H9 (cell line): ENCODE measurements around the gene PHF12. TPM values are rescaled to one million over a fixed set of nuclear protein-coding genes. Genes with fewer than 3 reads are reported as not detected.

Experiments
- DNase-seq: peaks from one replicate; pipeline ENCODE4 v3.0.0-alpha.2; 2017
- H2AFZ ChIP-seq: one replicate; pipeline ENCODE4 v1.6.1; 2013; ENCODE audit warnings: mild to moderate bottlenecking, low read length, control low read depth, moderate library complexity
- H2AK5ac ChIP-seq: 2 replicates; pipeline ENCODE4 v1.6.1; 2013; ENCODE audit warnings: low read length, control low read depth, mixed read lengths; ENCODE audit not compliant: insufficient read length
- H2BK120ac ChIP-seq: one replicate; pipeline ENCODE4 v1.6.1; 2013; ENCODE audit warnings: low read depth, mild to moderate bottlenecking, low read length, control low read depth, inconsistent platforms; ENCODE audit not compliant: poor library complexity, severe bottlenecking
- H2BK12ac ChIP-seq: 2 replicates; pipeline ENCODE4 v1.6.1; 2013; ENCODE audit warnings: low read length, control low read depth, mixed read lengths, low read depth; ENCODE audit not compliant: insufficient read length
- H2BK15ac ChIP-seq: 2 replicates; pipeline ENCODE4 v1.6.1; 2013; ENCODE audit warnings: low read depth, low read length, control low read depth
- H2BK20ac ChIP-seq: one replicate; pipeline ENCODE4 v1.6.1; 2013; ENCODE audit warnings: low read depth, mild to moderate bottlenecking, low read length, control low read depth, inconsistent platforms; ENCODE audit not compliant: poor library complexity, severe bottlenecking
- H2BK5ac ChIP-seq: 2 replicates; pipeline ENCODE4 v1.6.1; 2013; ENCODE audit warnings: low read length, control low read depth, mixed read lengths; ENCODE audit not compliant: insufficient read length
- H3K14ac ChIP-seq: 2 replicates; pipeline ENCODE4 v1.6.1; 2013; ENCODE audit warnings: low read length, control low read depth; ENCODE audit not compliant: insufficient read depth
- H3K18ac ChIP-seq: 2 replicates; pipeline ENCODE4 v1.6.1; 2013; ENCODE audit warnings: low read depth, mild to moderate bottlenecking, mixed read lengths, low read length, control low read depth; ENCODE audit not compliant: insufficient read length
- H3K23ac ChIP-seq: 2 replicates; pipeline ENCODE4 v1.6.1; 2013; ENCODE audit warnings: low read length, control low read depth, mixed read lengths, low read depth; ENCODE audit not compliant: insufficient read length
- H3K23me2 ChIP-seq: 2 replicates; pipeline ENCODE4 v1.6.1; 2013; ENCODE audit warnings: low read depth, mild to moderate bottlenecking, mixed read lengths, low read length, control low read depth; ENCODE audit not compliant: insufficient read length, poor library complexity, severe bottlenecking
- H3K27ac ChIP-seq: 2 replicates; pipeline ENCODE4 v1.5.1; 2013; ENCODE audit warnings: low read length, control low read depth, mixed read lengths, low read depth; ENCODE audit not compliant: insufficient read length
- H3K27me3 ChIP-seq: 2 replicates; pipeline ENCODE4 v1.6.1; 2013; ENCODE audit warnings: low read length, control low read depth, inconsistent platforms; ENCODE audit not compliant: insufficient read depth
- H3K4ac ChIP-seq: 2 replicates; pipeline ENCODE4 v1.6.1; 2013; ENCODE audit warnings: low read depth, mild to moderate bottlenecking, control low read depth, inconsistent platforms, low read length, moderate library complexity
- H3K4me1 ChIP-seq: 2 replicates; pipeline ENCODE4 v1.6.1; 2013; ENCODE audit warnings: low read length, control low read depth, inconsistent platforms; ENCODE audit not compliant: insufficient read depth
- H3K4me2 ChIP-seq: 2 replicates; pipeline ENCODE4 v1.6.1; 2013; ENCODE audit warnings: low read length, control low read depth, mixed read lengths; ENCODE audit not compliant: insufficient read length, insufficient read depth
- H3K56ac ChIP-seq: 2 replicates; pipeline ENCODE4 v1.6.1; 2013; ENCODE audit warnings: low read depth, mild to moderate bottlenecking, mixed read lengths, low read length, control low read depth; ENCODE audit not compliant: insufficient read length
- H3K79me1 ChIP-seq: 2 replicates; pipeline ENCODE4 v1.6.1; 2013; ENCODE audit warnings: low read depth, mild to moderate bottlenecking, moderate library complexity, low read length, control low read depth, inconsistent platforms; ENCODE audit not compliant: insufficient read depth, poor library complexity, severe bottlenecking
- H3K79me2 ChIP-seq: 2 replicates; pipeline ENCODE4 v1.6.1; 2013; ENCODE audit warnings: low read length, control low read depth, inconsistent platforms; ENCODE audit not compliant: insufficient read depth
- H3K9ac ChIP-seq: 2 replicates; pipeline ENCODE4 v1.6.1; 2013; ENCODE audit warnings: low read length, control low read depth, mixed read lengths; ENCODE audit not compliant: insufficient read length; ENCODE audit errors: extremely low read depth
- H3K9me3 ChIP-seq: one replicate; pipeline ENCODE4 v1.6.1; 2013; ENCODE audit warnings: low read depth, low read length, inconsistent platforms; ENCODE audit not compliant: control insufficient read depth
- H3T11ph ChIP-seq: one replicate; pipeline ENCODE4 v1.6.1; 2013; ENCODE audit warnings: mild to moderate bottlenecking, low read length, control low read depth, inconsistent platforms
- H4K20me1 ChIP-seq: one replicate; pipeline ENCODE4 v1.6.1; 2013; ENCODE audit not compliant: control insufficient read depth, insufficient read length, insufficient read depth
- H4K5ac ChIP-seq: 2 replicates; pipeline ENCODE4 v1.6.1; 2013; ENCODE audit warnings: low read depth, mild to moderate bottlenecking, mixed read lengths, low read length, control low read depth; ENCODE audit not compliant: insufficient read length
- H4K8ac ChIP-seq: replicated peaks from 2 replicates; pipeline ENCODE4 v1.6.1; 2013; ENCODE audit warnings: low read length, control low read depth, mixed read lengths, low read depth; ENCODE audit not compliant: insufficient read length
- H4K91ac ChIP-seq: 2 replicates; pipeline ENCODE4 v1.6.1; 2013; ENCODE audit warnings: low read depth, mild to moderate bottlenecking, moderate library complexity, mixed read lengths, low read length, control low read depth; ENCODE audit not compliant: insufficient read length
- H3K27ac Mint-ChIP-seq, 3 experiments: 2 replicates in 2 of 3; 3 replicates in 1 of 3; pipeline ENCODE4 v1.8.0; 2020 to 2021; ENCODE audit warnings: mixed read lengths in 3 of 3, mild to moderate bottlenecking in 1 of 3, moderate library complexity in 1 of 3
- H3K27me3 Mint-ChIP-seq: 2 replicates; pipeline ENCODE4 v1.8.0; 2021; ENCODE audit warnings: low read depth, mild to moderate bottlenecking, moderate library complexity, mixed read lengths
- H3K36me3 Mint-ChIP-seq, 3 experiments: 2 replicates in 2 of 3; 3 replicates in 1 of 3; pipeline ENCODE4 v1.8.0; 2020 to 2021; ENCODE audit warnings: low read depth in 3 of 3, mixed read lengths in 3 of 3; ENCODE audit not compliant: insufficient read depth in 1 of 3
- H3K4me1 Mint-ChIP-seq, 2 experiments: 2 replicates each; pipeline ENCODE4 v1.8.0; 2020; ENCODE audit warnings: mixed read lengths in 2 of 2
- H3K4me3 Mint-ChIP-seq, 2 experiments: 2 replicates in 1 of 2; 3 replicates in 1 of 2; pipeline ENCODE4 v1.8.0; 2020 to 2021; ENCODE audit warnings: mild to moderate bottlenecking in 2 of 2, mixed read lengths in 2 of 2, moderate library complexity in 1 of 2
- H3K9me3 Mint-ChIP-seq, 2 experiments: 2 replicates in 1 of 2; 3 replicates in 1 of 2; pipeline ENCODE4 v1.8.0; 2020; ENCODE audit warnings: mild to moderate bottlenecking in 2 of 2, mixed read lengths in 2 of 2, moderate library complexity in 1 of 2
- WGBS: extraction: QIAGEN DNeasy Blood & Tissue Kit; methylation state at CpG from one replicate; pipeline ENCODE4 v1.1.7; 2013; ENCODE audit warnings: missing lambda C conversion rate, low lambda C conversion rate, mixed read lengths; ENCODE audit not compliant: insufficient read length; ENCODE audit errors: extremely low coverage; 5-methylcytosine and 5-hydroxymethylcytosine counted together
- total RNA-seq: library from RNA; stranded (reverse); gene quantifications from 2 replicates; pipeline ENCODE4 v1.2.1, GENCODE V29; 2021
- TF ChIP-seq, protein P1 (sequence below): fragments of 200-600 bp; sonication (generic); conservative IDR thresholded peaks from 3 replicates; pipeline ENCODE4 v1.8.0; 2021; ENCODE audit warnings: antibody characterized with exemption, mild to moderate bottlenecking

Gene PHF12
- total RNA-seq, 1 experiment from 2014 or later, result 62.1 TPM

DNA sequence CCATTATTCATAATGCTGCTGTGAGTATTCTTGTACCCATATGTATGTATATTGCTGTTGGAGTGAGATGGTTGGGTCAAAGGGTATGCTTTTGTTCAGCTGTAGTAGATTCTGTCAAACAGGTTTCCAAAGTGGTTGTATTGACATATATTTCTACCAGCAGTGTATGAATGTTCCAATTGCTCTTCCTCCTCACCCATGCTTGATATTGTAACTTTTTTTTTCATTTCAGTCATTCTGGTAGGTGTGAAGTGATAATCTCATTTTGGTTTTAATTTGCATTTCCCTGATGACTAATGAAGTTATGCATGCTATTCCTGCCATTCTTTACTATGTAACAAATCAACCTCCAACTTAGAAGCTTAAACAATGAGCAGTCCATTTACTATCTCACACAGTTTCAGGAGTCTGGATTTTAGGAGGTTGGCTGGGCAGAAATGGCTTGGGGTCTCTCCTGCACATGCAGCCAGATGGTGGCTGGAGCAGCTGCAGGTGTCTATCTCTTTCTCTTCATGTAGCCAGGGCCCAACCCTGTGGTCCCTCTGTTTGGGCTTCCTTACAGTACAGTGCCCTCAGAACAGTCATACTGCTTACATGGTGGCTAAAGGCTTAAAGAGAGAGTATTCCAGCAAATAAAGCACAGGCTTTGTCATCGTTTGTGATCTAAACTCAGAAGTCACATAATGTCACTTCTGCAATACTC lies 75.3 kb downstream of the PHF12 start:
- Histone ChIP-seq H3K4ac (no peak overlapping the region), H2BK12ac (no peak overlapping the region), H2AFZ (no peak overlapping the region), H3K4me1 (no peaks in the 10 kb centered on the region), H3K79me1 (no peaks in the 10 kb centered on the region), H3K27me3 (no peaks in the 10 kb centered on the region), H2BK20ac (no peak overlapping the region), H3K14ac (no peak overlapping the region), H3K18ac (no peak overlapping the region), H4K8ac (no peak overlapping the region), H3K4me2 (no peak overlapping the region), H4K91ac (no peak overlapping the region), H3K56ac (no peak overlapping the region), H3K23ac (no peak overlapping the region), H3K27ac (no peak overlapping the region), H2BK120ac (no peak overlapping the region), H2AK5ac (no peak overlapping the region), H4K5ac (no peak overlapping the region), H2BK5ac (no peak overlapping the region), H3K79me2 (no peaks in the 10 kb centered on the region), H4K20me1 (no peaks in the 10 kb centered on the region), H3T11ph (no peak overlapping the region), H3K23me2 (no peaks in the 10 kb centered on the region), H3K9ac (no peak overlapping the region), H3K9me3 (no peaks in the 10 kb centered on the region), H2BK15ac (no peak overlapping the region)
- Mint-ChIP-seq H3K9me3 (peaks cover 4 to 6% of the 10 kb centered on the region in 2 experiments; a peak in 3 of 5 replicates), H3K4me1 (peaks cover 3 to 16% of the 10 kb centered on the region in 2 experiments), H3K27ac (no peak overlapping the region), H3K4me3 (no peak overlapping the region), H3K27me3 (peaks cover 9% of the 10 kb centered on the region), H3K36me3 (peaks cover 11 to 32% (median 27%) of the 10 kb centered on the region in 3 experiments; a peak in 6 of 7 replicates)
- TF ChIP-seq, protein P1, sequence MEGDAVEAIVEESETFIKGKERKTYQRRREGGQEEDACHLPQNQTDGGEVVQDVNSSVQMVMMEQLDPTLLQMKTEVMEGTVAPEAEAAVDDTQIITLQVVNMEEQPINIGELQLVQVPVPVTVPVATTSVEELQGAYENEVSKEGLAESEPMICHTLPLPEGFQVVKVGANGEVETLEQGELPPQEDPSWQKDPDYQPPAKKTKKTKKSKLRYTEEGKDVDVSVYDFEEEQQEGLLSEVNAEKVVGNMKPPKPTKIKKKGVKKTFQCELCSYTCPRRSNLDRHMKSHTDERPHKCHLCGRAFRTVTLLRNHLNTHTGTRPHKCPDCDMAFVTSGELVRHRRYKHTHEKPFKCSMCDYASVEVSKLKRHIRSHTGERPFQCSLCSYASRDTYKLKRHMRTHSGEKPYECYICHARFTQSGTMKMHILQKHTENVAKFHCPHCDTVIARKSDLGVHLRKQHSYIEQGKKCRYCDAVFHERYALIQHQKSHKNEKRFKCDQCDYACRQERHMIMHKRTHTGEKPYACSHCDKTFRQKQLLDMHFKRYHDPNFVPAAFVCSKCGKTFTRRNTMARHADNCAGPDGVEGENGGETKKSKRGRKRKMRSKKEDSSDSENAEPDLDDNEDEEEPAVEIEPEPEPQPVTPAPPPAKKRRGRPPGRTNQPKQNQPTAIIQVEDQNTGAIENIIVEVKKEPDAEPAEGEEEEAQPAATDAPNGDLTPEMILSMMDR, result no peak
- no CpG with 5 or more reads among the region's 1 CpG for WGBS
- no peak for DNase-seq
